DOHH2 (cell line): ENCODE results near the gene PAX7.

Experiments
- CTCF ChIP-seq: fragments of 200-600 bp; sonication (generic); IDR thresholded peaks from one replicate; pipeline ENCODE4 v1.5.1; 2014; ENCODE audit warnings: antibody characterized with exemption, mild to moderate bottlenecking, low read depth, low read length; ENCODE audit not compliant: poor library complexity, severe bottlenecking
- EZH2phosphoT487 ChIP-seq: fragments of 200-600 bp; sonication (generic); IDR thresholded peaks from 2 replicates; pipeline ENCODE4 v1.6.1; 2017; ENCODE audit warnings: borderline replicate concordance, mild to moderate bottlenecking, antibody characterized with exemption, low read length, moderate library complexity, mixed read lengths

GRCh38 chr1:18652791-18653190 lies 22.1 kb downstream of the PAX7 start:
- TF ChIP-seq CTCF: no peak
- TF ChIP-seq EZH2phosphoT487: no peak
